AG20443 (cell line): ENCODE measurements around the gene PANK2.
"Not testable (repeated sequence)": the region's sequence is repeated elsewhere in the genome, so short reads cannot be mapped to it uniquely, and the experiment has no call there.

Experiments used
- DNase-seq: peaks from one replicate; pipeline ENCODE4 v3.0.0; 2012; ENCODE audit warnings: low spot score, mixed read lengths

PANK2 gene

DNA sequence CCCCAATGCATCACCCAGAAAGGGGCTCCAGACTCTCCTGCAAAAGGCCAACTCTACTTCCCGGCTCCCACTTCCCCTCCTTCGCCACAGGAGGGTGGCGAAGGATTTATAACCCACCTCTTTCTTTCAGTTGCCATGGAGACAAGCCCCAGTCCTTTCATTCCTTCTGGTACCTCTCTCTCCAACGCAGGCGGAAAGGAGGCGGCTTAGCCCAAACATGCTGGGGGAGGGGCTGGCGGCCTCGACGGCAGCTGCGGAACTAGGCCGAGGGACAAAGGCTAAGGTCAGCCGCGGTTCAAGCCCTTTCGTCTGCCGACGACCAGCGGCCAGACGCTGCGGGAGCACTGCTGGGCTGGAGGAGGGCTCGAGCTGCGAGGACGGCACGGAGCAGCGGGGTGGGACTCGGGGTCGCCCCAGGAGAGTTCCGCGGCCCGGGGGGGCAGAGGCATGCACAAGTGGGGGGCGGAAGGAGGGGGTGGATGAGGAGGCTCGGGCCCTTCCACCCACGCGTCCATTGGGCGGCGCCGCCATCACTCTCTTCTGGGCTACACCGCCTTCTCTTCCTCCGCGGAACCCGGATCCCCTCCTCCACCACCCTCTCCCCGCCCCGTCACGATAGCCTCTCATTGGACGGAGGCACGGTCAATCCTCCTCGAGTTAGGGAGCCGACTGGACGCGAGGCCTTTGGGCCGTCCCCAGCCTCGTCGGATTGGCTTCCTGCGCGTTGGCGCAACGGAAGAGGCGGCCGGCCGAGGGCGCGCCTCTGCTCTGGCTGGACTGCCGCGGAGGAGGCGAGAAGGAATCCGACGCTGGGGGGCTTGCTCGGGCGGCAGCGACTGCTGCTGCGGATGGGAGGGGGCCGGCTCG is at the start of gene PANK2:
PANK2 (plus strand) TSS at position 766 of the 867 bp plus-strand sequence.
- peak; percentile 99 for DNase-seq

DNA sequence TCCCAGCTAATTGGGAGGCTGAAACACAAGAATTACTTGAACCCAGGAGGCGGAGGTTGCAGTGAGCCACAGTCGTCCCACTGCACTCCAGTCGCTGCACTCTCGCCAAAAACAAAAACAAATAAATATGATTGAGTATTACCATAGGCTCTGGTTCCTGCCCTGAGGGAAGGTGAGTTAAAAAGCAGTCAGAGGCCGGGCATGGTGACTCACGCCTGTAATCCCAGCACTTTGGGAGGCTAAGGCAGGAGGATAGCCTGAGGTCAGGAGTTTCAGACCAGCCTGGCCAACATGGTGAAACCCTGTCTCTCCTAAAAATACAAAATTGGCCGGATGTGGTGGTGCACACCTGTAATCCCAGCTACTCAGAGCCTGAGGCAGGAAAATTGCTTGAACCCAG is 49.0 kb upstream of the PANK2 start:
- DNase-seq: not testable (repeated sequence)

DNA sequence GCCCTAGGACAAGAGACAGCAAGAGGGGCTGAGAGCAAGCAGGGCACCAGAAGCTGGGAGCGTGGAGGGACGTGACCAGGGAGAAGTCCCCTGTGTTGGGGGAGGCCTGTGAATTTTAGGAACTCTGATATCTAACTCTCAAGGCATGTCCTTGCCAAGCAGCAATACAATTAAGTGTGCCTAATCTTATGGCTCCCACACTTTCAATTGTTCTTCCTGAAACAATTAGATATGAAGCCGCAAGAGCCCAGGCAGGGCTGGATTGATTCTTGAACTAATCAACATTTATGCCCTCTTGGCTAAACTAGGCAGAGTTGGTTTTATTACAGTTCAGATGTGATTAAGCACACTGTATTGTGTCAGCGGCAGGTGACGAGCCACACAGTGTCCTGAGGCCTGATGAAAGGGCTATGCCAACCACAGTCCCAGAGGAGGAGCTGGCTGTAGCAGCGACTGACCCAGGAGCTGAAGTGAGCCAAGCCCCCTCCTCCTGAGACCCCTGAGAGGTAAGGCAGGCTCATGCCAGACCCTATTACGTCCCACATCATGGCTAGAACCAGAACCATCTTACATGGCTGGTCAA is 46.7 kb upstream of the PANK2 start:
- no peak for DNase-seq

DNA sequence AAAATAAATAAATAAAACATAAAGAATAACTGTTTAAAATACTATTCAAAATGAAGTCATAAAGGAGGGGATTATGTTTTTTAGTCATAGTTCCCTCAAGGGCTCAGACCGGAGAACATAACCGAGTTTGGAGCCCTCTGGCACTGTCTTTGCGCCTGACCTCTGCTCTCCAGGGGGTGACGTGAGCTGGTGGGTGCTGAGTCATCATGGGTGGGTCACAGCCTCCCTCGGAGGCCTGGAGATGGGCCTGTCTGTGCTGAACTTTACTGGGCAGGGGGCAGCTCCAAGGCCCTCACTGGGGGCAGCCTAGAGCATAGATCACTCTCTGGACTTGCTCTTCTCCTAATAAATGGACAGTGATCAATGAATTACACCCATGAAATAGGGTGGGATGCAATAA is 45.7 kb upstream of the PANK2 start:
- DNase-seq: peak; percentile 59

DNA sequence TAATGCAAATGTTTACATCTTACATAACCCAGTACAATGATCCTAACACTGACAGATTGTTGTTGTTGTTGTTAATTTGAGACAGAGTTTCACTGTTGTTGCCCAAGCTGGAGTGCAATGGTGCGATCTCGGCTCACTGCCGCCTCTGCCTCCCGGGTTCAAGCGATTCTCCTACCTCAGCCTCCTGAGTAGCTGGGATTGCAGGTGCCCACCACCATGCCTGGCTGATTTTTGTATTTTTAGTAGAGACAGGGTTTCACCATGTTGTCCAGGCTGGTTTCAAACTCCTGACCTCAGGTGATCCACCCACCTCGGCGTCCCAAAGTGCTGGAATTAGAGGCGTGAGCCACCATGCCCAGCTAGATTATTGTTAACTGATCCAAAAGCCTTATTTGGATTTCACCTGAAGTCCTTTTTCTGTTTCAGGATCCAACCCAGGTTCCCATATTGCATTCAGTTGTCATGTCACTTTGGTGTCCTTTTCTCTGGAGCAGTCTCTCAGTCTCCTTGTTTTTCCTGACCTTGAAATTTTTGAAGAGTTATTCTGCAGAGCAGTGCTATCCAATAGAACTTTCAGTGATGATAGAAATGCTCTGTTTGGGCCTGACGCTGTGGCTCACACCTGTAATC is 45.1 kb upstream of the PANK2 start:
- not testable (repeated sequence) for DNase-seq

DNA sequence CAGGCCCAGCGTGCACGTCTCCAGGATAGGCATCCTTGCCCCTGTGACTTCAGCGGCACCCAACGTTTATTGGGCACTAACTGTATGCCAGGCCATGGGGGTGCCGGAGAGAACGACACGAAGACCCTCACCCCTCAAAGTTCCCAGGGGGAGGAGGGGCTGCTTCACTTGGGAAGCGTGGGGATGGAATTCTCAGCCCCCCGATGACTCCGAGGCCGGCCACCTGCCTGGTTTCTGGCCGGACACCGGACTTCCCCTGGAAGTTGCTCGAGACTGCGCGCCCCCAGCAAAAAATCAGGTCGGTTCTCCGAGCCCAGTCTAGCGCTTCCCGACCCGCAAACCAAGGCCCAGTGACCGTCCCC is 42.8 kb upstream of the PANK2 start:
- DNase-seq: no peak

DNA sequence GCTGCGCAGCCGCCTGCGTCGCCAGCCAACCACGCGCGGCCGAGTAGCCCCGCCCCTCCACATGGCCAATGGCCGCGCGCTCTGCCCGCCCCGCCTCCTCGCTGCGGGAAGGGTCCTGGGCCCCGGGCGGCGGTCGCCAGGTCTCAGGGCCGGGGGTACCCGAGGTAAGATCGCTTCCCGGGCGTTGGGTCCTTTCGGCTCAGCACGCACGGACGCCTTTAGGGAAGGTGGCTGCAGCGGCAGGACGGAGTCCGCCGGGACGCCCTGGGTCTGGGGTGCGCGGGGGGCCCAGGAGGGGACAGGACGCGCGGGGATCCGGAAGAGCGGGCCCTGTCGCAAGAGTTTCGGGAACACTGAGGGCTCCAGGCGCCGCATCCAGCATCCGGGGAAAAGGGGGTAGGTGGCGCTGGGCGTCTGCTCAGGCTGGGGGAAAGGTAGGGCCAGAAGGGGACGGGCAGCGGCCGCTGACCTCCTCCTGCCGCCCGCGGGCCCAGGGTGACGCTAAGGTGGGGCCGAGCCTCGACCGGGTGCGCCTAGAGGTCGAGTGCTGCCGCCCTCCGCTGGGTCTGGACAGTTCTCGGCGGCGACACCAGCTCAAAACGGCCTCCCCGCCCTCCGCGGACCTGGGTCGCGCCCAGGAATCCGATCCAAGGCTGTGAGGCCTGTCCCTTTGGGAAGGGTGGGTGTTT is 42.3 kb upstream of the PANK2 start, which contains the start of gene MAVS:
MAVS (plus strand) TSS at position 95 of the 689 bp plus-strand sequence. CDS start 7,791 bp downstream, outside the sequence.
- DNase-seq: peak; percentile 97

DNA sequence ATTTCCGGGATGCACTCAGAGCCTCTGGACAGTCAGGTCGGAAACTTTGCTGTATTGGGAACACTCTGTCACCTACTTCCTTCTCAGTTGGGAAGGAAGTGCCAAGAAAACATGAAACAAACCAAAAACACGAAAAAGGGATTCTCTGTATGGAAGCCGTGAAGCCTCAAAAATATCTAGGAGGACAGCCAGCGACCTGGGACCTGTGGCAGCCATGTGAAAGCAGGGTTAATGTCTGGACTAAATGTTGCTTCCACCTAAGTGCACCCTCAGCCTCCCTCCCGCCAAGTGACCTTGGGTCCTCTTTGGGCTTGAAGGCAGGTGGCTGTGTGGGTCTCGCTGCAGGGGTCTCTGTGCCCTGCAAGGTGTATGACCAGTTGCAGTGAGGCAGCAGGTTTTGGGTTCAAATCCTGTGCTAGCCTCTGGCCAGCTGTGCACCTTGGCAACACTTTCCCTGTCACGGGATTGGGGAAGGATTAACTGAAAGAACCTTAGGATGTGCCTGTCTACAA is 41.7 kb upstream of the PANK2 start:
- DNase-seq: no peak

DNA sequence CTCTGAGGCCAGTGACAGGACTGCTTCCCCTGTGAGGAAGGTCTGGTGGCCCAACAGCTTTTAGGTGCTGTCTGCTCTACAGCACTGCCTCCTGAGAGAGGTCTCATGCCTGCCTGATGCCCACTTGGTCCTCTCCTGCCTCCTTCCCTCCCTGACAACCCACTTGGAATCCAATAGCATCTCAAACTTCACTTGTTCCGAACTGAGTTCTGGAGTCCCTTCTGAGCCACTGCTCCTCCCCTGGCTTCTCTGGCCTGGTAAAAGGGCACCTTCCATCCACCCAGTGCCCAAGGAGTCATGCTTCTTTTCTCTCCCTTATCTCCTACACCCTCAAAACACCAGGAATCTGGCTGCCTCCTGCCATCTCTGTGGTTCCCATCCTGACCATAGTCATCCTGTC is 40.6 kb upstream of the PANK2 start:
- DNase-seq: no peak

DNA sequence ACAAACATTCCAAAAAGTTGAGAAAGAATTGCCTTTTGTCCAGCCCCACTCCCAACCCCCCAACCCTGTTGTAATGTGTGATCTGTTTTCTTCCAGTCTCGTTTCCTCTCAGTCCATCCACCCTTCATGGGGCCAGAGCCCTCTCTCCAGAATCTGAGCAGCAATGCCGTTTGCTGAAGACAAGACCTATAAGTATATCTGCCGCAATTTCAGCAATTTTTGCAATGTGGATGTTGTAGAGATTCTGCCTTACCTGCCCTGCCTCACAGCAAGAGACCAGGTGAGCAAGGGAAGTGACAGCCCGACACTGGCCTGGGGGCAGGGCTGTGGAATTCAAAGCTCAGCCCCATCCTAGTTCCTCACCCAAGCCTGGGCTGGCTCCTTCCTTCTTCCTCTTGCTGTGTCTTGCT is 34.7 kb upstream of the PANK2 start:
- no peak for DNase-seq

DNA sequence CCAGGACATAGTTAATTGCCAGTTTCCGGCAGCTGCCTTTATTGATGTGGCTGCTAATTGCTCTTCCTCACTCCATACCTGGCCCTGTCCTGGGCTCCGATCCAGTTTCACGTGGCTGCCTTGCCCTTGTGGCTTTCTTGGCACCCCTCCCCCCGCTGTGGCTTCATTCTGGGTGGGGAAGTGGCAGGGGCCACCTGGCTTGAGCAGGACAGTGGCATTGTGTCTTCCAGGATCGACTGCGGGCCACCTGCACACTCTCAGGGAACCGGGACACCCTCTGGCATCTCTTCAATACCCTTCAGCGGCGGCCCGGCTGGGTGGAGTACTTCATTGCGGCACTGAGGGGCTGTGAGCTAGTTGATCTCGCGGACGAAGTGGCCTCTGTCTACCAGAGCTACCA is 31.8 kb upstream of the PANK2 start:
- no peak for DNase-seq

DNA sequence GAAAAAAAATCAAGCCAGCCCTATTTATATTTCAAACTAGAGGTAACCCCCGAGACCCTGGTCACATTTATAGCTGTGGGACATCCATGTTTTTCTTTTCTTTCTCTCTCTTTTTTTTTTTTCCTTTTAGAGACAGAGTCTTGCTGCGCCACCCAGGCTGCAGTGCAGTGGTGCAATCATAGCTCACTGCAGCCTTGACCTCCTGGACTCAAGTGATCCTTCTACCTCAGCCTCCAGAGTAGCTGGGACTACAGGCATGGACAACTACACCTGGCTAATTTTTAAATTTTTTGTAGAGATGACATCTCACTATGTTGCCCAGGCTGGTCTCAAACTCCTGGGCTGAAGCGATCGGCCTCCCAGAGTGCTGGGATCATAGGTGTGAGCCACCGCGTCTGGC is 30.5 kb upstream of the PANK2 start:
- no peak for DNase-seq

DNA sequence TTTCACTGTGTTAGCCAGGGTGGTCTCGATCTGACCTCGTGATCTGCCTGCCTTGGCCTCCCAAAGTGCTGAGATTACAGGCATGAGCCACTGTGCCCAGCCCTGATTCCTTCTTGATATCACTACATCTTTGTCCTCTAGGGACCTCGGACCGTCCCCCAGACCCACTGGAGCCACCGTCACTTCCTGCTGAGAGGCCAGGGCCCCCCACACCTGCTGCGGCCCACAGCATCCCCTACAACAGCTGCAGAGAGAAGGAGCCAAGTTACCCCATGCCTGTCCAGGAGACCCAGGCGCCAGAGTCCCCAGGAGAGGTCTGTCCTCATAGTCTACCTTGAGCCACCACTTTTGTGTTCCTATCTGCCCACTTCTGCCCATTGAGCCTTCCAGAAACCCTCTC is 28.0 kb upstream of the PANK2 start:
- no peak for DNase-seq

DNA sequence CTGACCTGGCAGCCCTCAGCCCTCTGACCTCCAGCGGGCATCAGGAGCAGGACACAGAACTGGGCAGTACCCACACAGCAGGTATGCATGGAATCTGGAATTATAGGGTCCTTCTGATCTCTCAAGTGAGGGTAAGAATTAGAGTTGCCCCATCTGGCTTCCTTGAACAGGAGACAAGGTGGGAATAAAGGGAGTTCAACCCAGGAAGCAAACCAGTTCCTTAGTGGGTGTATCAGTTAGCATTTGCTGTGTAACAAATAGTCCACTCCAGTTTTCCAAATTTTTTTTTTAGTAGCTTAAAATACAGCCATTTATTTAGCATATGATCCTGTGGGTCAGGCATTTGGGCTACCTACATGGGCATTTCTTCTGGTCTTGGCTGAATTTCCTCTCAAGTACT is 26.9 kb upstream of the PANK2 start:
- no peak for DNase-seq

DNA sequence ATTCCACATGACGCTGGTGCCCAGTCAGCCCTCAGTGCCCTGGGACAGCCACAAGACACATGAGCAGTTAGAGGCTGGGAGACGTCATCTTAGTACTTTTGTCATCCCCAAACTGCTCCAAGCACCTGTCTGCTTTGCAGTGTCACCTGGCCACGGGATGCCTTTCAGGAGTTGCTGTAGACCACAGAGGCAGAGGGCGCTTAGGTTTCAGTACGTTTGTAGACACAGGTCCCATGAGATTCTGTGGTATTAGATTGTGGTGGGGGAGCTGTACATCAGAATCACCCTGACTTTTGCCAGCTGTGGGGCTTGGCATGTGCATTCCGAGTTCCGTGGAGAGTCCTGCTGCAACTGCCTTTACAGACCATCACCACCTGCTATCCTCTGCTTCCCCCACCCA is 25.9 kb upstream of the PANK2 start:
- DNase-seq: no peak

DNA sequence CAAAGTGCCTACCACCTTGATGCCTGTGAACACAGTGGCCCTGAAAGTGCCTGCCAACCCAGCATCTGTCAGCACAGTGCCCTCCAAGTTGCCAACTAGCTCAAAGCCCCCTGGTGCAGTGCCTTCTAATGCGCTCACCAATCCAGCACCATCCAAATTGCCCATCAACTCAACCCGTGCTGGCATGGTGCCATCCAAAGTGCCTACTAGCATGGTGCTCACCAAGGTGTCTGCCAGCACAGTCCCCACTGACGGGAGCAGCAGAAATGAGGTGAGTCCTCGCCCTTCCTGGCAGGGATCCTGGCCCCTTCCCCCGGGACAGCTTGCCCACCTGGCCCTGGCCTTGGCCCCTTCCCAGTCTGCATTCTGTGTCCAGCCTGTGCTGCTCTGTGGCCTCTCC is 24.7 kb upstream of the PANK2 start:
- no peak for DNase-seq

DNA sequence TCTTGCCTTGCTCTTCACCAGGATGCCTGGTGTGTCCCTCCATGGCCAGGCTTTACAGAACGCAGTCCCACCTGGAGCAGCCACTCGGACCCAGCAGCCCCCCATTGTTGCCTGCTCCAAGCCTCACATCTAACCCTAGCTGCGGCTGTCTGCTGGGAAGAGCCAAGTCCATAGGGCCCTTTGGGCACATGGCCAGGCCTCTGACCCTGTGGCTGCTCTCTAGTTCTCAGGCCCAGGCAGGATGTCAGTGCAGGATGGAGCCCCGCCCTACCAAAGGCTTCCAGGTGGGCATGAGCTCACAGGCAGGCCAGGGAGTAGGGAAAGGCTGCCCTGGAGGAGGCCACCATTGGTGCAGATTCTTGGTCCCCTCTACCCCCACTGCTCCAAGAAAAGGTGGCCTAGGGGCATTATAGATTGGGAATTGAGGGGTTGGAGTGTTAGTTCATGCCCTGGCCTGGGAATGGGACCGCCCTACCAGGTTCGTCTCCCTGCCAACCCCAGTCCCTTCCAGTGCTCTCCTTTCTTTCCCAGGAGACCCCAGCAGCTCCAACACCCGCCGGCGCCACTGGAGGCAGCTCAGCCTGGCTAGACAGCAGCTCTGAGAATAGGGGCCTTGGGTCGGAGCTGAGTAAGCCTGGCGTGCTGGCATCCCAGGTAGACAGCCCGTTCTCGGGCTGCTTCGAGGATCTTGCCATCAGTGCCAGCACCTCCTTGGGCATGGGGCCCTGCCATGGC is 23.9 kb upstream of the PANK2 start:
- no peak for DNase-seq

DNA sequence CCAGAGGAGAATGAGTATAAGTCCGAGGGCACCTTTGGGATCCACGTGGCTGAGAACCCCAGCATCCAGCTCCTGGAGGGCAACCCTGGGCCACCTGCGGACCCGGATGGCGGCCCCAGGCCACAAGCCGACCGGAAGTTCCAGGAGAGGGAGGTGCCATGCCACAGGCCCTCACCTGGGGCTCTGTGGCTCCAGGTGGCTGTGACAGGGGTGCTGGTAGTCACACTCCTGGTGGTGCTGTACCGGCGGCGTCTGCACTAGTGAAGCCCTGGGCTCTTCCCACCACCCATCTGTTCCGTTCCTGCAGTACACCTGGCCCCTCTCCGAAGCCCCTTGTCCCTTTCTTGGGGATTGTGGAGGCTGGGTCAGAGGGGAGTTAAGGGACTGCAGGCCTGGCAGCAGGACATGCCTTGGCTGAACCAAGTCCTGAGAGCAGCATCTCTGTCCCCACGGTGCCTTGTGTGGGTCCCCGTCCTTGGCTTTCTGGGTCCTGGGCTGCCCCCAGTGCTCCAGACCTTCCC is 23.2 kb upstream of the PANK2 start:
- no peak for DNase-seq

DNA sequence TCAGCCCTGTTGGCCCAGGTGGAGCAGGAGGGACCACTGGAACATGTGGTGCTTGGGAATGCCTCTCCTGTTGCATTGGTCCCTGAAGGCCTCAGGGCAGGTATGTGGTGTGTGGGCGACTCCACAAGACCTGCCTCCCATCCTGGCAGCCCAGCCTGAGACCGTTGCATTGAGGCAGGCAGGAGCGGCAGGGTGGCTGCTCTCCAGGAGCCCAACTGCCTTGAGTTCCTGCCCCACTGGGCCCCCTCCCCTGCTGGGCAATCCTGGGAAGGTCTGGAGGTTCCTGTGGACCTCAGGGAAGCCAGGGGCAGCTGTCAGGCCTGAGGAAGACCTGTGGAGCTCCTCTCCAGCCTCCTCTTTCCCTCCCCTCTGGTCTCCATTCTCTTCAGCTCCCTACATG is 22.7 kb upstream of the PANK2 start:
- DNase-seq: no peak

DNA sequence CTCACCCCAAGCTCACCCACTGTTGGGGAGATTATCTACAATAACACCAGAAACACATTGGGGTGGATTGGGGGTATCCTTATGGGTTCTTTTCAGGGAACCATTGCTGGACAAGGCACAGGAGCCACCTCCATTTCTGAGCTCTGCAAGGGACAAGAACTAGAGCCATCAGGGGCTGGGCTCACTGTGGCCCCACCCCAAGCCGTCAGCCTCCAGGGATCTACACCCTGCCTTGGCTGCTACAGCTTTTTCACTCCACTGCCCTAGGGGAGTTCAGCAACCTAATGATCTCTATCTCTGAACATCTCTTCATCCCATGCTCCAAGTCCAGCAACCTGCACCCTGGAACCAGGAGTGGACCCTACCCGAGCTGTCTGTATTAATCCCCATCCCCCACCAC is 21.4 kb upstream of the PANK2 start:
- DNase-seq: no peak

DNA sequence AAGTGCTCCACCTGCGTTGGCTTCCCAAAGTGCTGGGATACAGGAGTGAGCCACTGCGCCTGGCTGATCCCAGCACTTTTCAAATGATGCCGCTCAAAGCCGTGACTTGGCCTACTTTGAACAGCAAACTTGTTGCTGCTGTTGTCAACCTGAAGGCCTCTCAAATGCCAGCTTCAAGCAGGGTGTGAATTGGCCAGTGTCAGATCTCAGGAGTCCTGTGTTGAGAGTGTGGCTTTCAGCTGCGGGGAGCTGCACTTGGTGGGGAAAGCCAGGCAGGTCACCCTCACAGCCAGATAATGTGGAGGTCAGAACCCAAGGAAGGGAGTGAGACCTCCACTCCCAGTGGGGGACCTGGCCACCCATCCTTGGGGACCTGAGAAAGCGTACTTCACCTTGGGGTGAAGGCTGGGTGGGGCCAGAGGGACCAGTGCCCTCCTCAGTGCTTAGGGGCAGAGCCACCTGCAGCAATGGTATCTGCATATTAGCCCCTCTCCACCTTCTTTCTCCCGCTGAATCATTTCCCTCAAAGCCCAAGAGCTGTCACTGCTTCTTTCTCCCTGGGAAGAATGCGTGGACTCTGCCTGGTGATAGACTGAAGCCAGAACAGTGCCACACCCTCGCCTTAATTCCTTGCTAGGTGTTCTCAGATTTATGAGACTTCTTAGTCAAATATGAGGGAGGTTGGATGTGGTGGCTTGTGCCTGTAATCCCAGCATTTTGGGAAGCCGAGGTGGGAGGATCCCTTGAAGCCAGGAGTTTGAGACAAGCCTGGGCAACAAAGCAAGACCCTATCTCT is 19.1 kb upstream of the PANK2 start:
- no peak for DNase-seq
